K562 (cell line): Measurements from ENCODE around the gene NOL4L. TPM values are rescaled to one million over a fixed set of nuclear protein-coding genes. Genes with fewer than 3 reads are reported as not detected.

Source experiments
- ATAC-seq: fragments of 200-7000 bp; cut with Tn5 transposase; 3 replicates; pipeline ENCODE4 v1.9.1; 2020; ENCODE audit warnings: moderate library complexity
- BruUV-seq: library from RNA; stranded (reverse); fragments of 400-500 nt; replicated peaks from 2 replicates; lab custom pipeline; 2021; lab: Mats Ljungman, UMichigan
- CTCF ChIA-PET: fragments of 300-600 bp; formaldehyde crosslinking; extraction: SDS; loops from one replicate; lab custom pipeline; 2021; ENCODE audit warnings: low intra/inter-chr PET ratio; lab: Yijun Ruan, JAX
- POLR2A ChIA-PET: fragments of 300-600, 350-650 bp; sonication (Branson Sonifier 250); formaldehyde crosslinking; extraction: SDS; loops from one replicate; lab custom pipeline; 2021; ENCODE audit warnings: antibody characterized with exemption, inconsistent platforms; lab: Yijun Ruan, JAX
- DNase-seq, 4 experiments: peaks; one replicate each; pipeline versions ENCODE4 v3.0.0 to v3.0.0-alpha.2; 2011 to 2018; ENCODE audit warnings: low spot score in 3 of 4, mixed read lengths in 3 of 4; ENCODE audit errors: extremely low read depth in 1 of 4
- FAIRE-seq: peaks from 2 replicates; lab custom pipeline; 2011; peaks lifted over from hg19 to GRCh38; lab: Jason Lieb, UNC
- H2AFZ ChIP-seq: 2 replicates; pipeline ENCODE4 v1.6.0; 2011; ENCODE audit warnings: low read depth, low read length, control low read depth, inconsistent platforms
- H3K27ac ChIP-seq: fragments of 200-600 bp; 3 replicates; pipeline ENCODE4 v1.8.0; 2011; ENCODE audit warnings: low read depth, mild to moderate bottlenecking, control low read depth, inconsistent platforms, low read length, moderate library complexity, mixed read lengths; ENCODE audit errors: extremely low read depth
- H3K27me3 ChIP-seq, 2 experiments: fragments of 300-600 bp in 1 of 2; 2 replicates in 1 of 2; 3 replicates in 1 of 2; pipeline versions ENCODE4 v1.6.0 to v1.8.0; 2011; ENCODE audit warnings: inconsistent platforms in 2 of 2, low read length in 2 of 2, mild to moderate bottlenecking in 1 of 2, mixed read lengths in 1 of 2, moderate library complexity in 1 of 2; ENCODE audit not compliant: control insufficient read depth in 2 of 2, insufficient read depth in 2 of 2
- H3K36me3 ChIP-seq: fragments of 300-600 bp; 3 replicates; pipeline ENCODE4 v1.8.0; 2011; ENCODE audit warnings: mild to moderate bottlenecking, low read length, inconsistent platforms; ENCODE audit not compliant: control insufficient read depth, insufficient read depth
- H3K4me1 ChIP-seq, 2 experiments: fragments of 200-600 bp in 1 of 2; replicated peaks in 1 of 2; 2 replicates in 1 of 2; 3 replicates in 1 of 2; pipeline versions ENCODE4 v1.5.1 to v1.8.0; 2011; ENCODE audit warnings: inconsistent platforms in 2 of 2, low read length in 2 of 2, mild to moderate bottlenecking in 1 of 2, mixed read lengths in 1 of 2, moderate library complexity in 1 of 2; ENCODE audit not compliant: control insufficient read depth in 2 of 2, insufficient read depth in 2 of 2
- H3K4me2 ChIP-seq: 2 replicates; pipeline ENCODE4 v1.6.1; 2011; ENCODE audit warnings: low read length, control low read depth, inconsistent platforms, mixed read lengths; ENCODE audit not compliant: insufficient read depth
- H3K4me3 ChIP-seq: fragments of 200-600 bp; sonication (generic), shearing (Covaris generic); 2 replicates; pipeline ENCODE4 v1.5.1; 2016; ENCODE audit warnings: control low read depth, inconsistent platforms
- H3K79me2 ChIP-seq: fragments of 200-600 bp; 3 replicates; pipeline ENCODE4 v1.8.0; 2011; ENCODE audit warnings: low read length, inconsistent platforms; ENCODE audit not compliant: control insufficient read depth, insufficient read depth
- H3K9ac ChIP-seq, 2 experiments: 2 replicates each; pipeline versions ENCODE4 v1.6.0 to v1.6.1; 2011; ENCODE audit warnings: low read depth in 2 of 2, low read length in 2 of 2, control low read depth in 1 of 2, inconsistent platforms in 1 of 2, mild to moderate bottlenecking in 1 of 2, mixed read lengths in 1 of 2; ENCODE audit not compliant: insufficient read depth in 1 of 2
- H3K9me1 ChIP-seq: one replicate; pipeline ENCODE4 v1.6.0; 2011; ENCODE audit warnings: inconsistent platforms, mild to moderate bottlenecking, low read length, moderate library complexity; ENCODE audit not compliant: control insufficient read depth, insufficient read depth
- H3K9me3 ChIP-seq: replicated peaks from 2 replicates; pipeline ENCODE4 v1.5.1; 2011; ENCODE audit warnings: low read depth, low read length, inconsistent platforms; ENCODE audit not compliant: control insufficient read depth, insufficient read depth
- H4K20me1 ChIP-seq: replicated peaks from 2 replicates; pipeline ENCODE4 v1.6.1; 2011; ENCODE audit warnings: low read length, inconsistent platforms, mixed read lengths; ENCODE audit not compliant: control insufficient read depth, insufficient read depth
- AFF1 ChIP-seq, 2 experiments: fragments of 450-650 bp; IDR thresholded peaks; 2 replicates each; pipeline ENCODE4 v1.6.1; 2018; ENCODE audit warnings: mild to moderate bottlenecking in 2 of 2, low read depth in 1 of 2; ENCODE audit not compliant: partially characterized antibody in 2 of 2
- ELF1 ChIP-seq: fragments of 200-800 bp; sonication (Bioruptor generic); IDR thresholded peaks from 2 replicates; pipeline ENCODE4 v1.6.1; 2016; ENCODE audit warnings: missing genetic modification characterization, missing compliant biosample characterization
- ETS1 ChIP-seq: conservative IDR thresholded peaks from 2 replicates; pipeline ENCODE4 v1.6.1; 2011; ENCODE audit warnings: low read depth, mild to moderate bottlenecking, low read length; ENCODE audit not compliant: control insufficient read depth
- NCOA1 ChIP-seq: fragments of 450-650 bp; IDR thresholded peaks from 2 replicates; pipeline ENCODE4 v1.6.1; 2016; ENCODE audit warnings: low read depth
- PRMT5 ChIP-seq: sonication (generic); formaldehyde crosslinking; IDR thresholded peaks from 2 replicates; pipeline ENCODE4 v1.5.0; 2020; ENCODE audit warnings: missing genetic modification reagents
- TAL1 ChIP-seq: fragments of 450-650 bp; IDR thresholded peaks from 2 replicates; pipeline ENCODE4 v1.6.1; 2016; ENCODE audit warnings: mild to moderate bottlenecking
- TGIF2 ChIP-seq: sonication (generic); formaldehyde crosslinking; IDR thresholded peaks from 2 replicates; pipeline ENCODE4 v1.8.1; 2022; ENCODE audit warnings: mild to moderate bottlenecking, missing genetic modification reagents, moderate library complexity
- ZHX1 ChIP-seq: fragments of 150-350 bp; conservative IDR thresholded peaks from 2 replicates; pipeline ENCODE4 v1.6.1; 2014; ENCODE audit warnings: low read length
- ZKSCAN1 ChIP-seq: fragments of 150-350 bp; IDR thresholded peaks from 2 replicates; pipeline ENCODE4 v1.6.1; 2016; ENCODE audit warnings: low read depth, low read length
- ZNF408 ChIP-seq: fragments of 250-450 bp; sonication (Bioruptor Pico); IDR thresholded peaks from 2 replicates; pipeline ENCODE4 v1.4.0; 2020; ENCODE audit warnings: low read depth, mild to moderate bottlenecking, moderate library complexity
- WGBS: fragments of 100-300 bp; shearing (Covaris generic); methylation state at CpG from one replicate; pipeline ENCODE4 v1.1.6; 2016; ENCODE audit warnings: low coverage, mixed read lengths; ENCODE audit not compliant: insufficient coverage; ENCODE audit errors: missing lambda C conversion rate; 5-methylcytosine and 5-hydroxymethylcytosine counted together
- in situ Hi-C: fragments of 300-500 bp; cut with MboI; formaldehyde crosslinking; loops from 4 replicates; pipeline ENCODE4 v1.15.0; 2018; ENCODE audit warnings: inconsistent platforms, mixed read lengths
- intact Hi-C: fragments of 100-400 bp; cut with micrococcal nuclease; formaldehyde crosslinking; loops from 2 replicates; pipeline ENCODE4 v1.14.2; 2022
- polyA plus RNA-seq, 8 experiments: library from polyadenylated mRNA; depleted of rRNA in 4 of 8; stranded (reverse) in 5 of 8; unstranded in 3 of 8; fragments of >200 nt; fragmentation: Nextera tagmentation in 2 of 8; fragmentation: Illumina TruSeq in 1 of 8; extraction: Ambion mirVana in 2 of 8; extraction: Trizol in 1 of 8; gene quantifications; 2 replicates each; pipeline versions ENCODE4 v1.2.1 to v1.2.3, GENCODE V29; 2011 to 2014; ENCODE audit warnings: inconsistent platforms in 1 of 8, missing spikeins in 1 of 8
- total RNA-seq, 7 experiments: library from RNA; depleted of rRNA in 6 of 7; stranded (reverse); fragments of >200 nt in 6 of 7; fragmentation: Illumina TruSeq in 2 of 7; extraction: Trizol in 2 of 7; gene quantifications; 2 replicates each; pipeline versions ENCODE4 v1.2.1 to v1.2.3, GENCODE V29; 2011 to 2021; ENCODE audit warnings: low replicate concordance in 1 of 7
- TF ChIP-seq, protein P1 (sequence below): sonication (generic); formaldehyde crosslinking; IDR thresholded peaks from 2 replicates; pipeline ENCODE4 v1.8.0; 2022; ENCODE audit warnings: mild to moderate bottlenecking, missing genetic modification reagents

The NOL4L gene
- total and polyA plus RNA-seq, 9 of the 15 experiments (the other 6 are each of a cell fraction or from before 2014, with no cell fraction given): 5.1 to 36.2 (median 13.6) TPM

DNA sequence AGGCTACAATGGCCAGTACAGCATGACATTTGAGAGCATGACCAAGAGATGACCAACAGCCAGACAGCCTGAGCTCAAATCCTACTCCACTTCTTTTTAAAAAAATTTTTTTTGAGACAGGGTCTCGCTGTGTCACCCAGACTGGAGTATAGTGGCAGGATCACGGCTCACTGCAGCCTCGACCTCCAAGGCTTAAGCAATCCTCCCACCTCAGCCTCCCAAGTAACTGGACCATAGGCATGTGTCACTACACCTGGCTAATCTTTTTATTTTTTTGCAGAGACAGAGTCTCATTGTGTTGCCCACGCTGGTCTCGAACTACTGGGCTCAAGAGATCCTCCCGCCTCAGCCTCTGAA lies 42.9 kb downstream of the NOL4L start:
- ChIA-PET POLR2A (interaction anchor here (0.6 to 1.1 kb wide), 5 partner anchors 11 to 48 kb away, joined by 3 to 4 read pairs (median 3); no protein-coding TSS in a partner anchor), CTCF (no interaction called here)
- Histone ChIP-seq H3K79me2 (peaks cover 64% of the 10 kb centered on the region), H2AFZ (no peak overlapping the region), H3K9me3 (no peaks in the 10 kb centered on the region), H3K27me3 (no peaks in the 10 kb centered on the region), H3K9ac (peak overlapping the region in 1 of 2 experiments; percentile 38; a peak in 1 of 4 replicates), H3K9me1 (no peaks in the 10 kb centered on the region), H3K4me1 (peaks cover 34 to 54% of the 10 kb centered on the region in 2 experiments), H3K4me2 (no peak overlapping the region), H3K27ac (peak overlapping the region; percentile 12; the same call in 2 of the 3 replicates), H4K20me1 (no peaks in the 10 kb centered on the region; the same call in 1 of the 2 replicates), H3K36me3 (peaks cover 22% of the 10 kb centered on the region; the same call in 2 of the 3 replicates), H3K4me3 (no peak overlapping the region)
- FAIRE-seq (no peak), DNase-seq (no peak), ATAC-seq (no peak)
- 91% methylated on average over 6 of the region's 6 CpGs for WGBS
- BruUV-seq: no TSS peak
- in situ Hi-C loops (no loop called here), intact Hi-C loops (no loop called here)
- TF ChIP-seq ZHX1 (no peak), ELF1 (tag) (no peak), AFF1 (IDR thresholded peaks at IDR 0.05; ENCODE audit: low read depth in 1 of 2, partially characterized antibody in 2 of 2) (no peak), PRMT5 (CRISPR knock-in tag) (no peak), ZKSCAN1 (no peak), TAL1 (no peak), ETS1 (no peak), TGIF2 (no peak), ZNF408 (no peak), NCOA1 (no peak)
- TF ChIP-seq, protein P1, sequence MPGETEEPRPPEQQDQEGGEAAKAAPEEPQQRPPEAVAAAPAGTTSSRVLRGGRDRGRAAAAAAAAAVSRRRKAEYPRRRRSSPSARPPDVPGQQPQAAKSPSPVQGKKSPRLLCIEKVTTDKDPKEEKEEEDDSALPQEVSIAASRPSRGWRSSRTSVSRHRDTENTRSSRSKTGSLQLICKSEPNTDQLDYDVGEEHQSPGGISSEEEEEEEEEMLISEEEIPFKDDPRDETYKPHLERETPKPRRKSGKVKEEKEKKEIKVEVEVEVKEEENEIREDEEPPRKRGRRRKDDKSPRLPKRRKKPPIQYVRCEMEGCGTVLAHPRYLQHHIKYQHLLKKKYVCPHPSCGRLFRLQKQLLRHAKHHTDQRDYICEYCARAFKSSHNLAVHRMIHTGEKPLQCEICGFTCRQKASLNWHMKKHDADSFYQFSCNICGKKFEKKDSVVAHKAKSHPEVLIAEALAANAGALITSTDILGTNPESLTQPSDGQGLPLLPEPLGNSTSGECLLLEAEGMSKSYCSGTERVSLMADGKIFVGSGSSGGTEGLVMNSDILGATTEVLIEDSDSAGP (CRISPR knock-in tag): no peak
